Activated CD4-positive, CD25-positive, alpha-beta regulatory T cell treated with anti-CD3 and anti-CD28 coated beads, Interleukin-2, amount 50 U/mL, for 16 hours (primary cell): ENCODE results near the gene GOSR1.
"Not testable (repeated sequence)": the region's sequence is repeated elsewhere in the genome, so short reads cannot be mapped to it uniquely, and the experiment has no call there.

Experiments used
- DNase-seq: peaks from one replicate; pipeline ENCODE4 v3.0.0-alpha.2; 2020; ENCODE audit warnings: low read depth, low spot score

Gene GOSR1

GRCh38 chr17:30477083-30477773 lies at the start of gene GOSR1:
TSS of gene GOSR1 (plus strand) at chr17:30477408. CDS start at chr17:30477434, 26 bp downstream.
- DNase-seq = peak; percentile 85

DNA sequence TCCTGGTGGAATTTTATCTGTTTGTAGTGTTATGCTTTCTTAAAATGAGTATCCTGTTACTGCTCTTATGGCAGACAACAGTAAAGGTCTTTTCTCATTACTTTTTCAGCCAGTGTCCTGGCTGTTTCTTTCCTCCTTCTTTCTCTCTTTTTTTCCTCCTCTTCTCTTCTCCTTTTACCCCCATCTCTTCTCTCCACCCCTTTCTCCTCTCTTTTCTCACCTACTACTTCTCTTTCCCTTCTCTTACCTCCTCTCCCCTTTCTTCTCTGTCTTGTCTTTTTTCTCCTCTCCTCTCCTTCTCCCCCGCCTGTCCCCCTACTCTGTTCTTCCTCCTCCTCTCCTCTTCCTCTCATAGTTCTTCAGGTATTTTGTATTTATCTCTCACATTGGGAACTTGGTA lies 49.6 kb upstream of the GOSR1 start:
- no peak for DNase-seq

- no peak for DNase-seq
These were observed 48.1 kb upstream of the GOSR1 start for GRCh38 chr17:30429155-30429554.

DNA sequence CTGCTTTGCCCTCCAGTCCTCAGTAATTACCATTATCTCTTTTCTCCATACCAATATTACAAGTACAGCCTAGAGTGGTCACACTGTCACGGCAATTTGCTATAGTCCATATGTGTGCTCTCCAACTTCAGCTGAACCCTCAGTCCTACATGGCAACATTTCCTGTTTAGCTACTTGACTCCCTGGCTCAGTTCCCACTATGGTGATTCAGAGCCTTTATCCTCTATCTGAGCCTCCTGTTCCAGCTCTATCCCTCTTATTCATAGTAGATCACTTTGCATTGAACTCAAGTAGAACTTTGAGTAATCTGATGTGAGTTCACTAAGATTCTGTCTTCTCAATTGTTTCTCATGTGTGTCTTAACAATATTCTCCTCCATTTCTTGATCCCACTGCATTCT lies 43.7 kb upstream of the GOSR1 start:
- DNase-seq = no peak

- DNase-seq = no peak
These were observed 40.5 kb upstream of the GOSR1 start for GRCh38 chr17:30436729-30437128.

- no peak for DNase-seq
These were observed 33.5 kb upstream of the GOSR1 start for GRCh38 chr17:30443721-30444120.

- not testable (repeated sequence) for DNase-seq
These were observed 30.6 kb upstream of the GOSR1 start for GRCh38 chr17:30446640-30447039.

GRCh38 chr17:30449480-30449879 lies 27.7 kb upstream of the GOSR1 start:
- DNase-seq = no peak

- no peak for DNase-seq
These were observed 26.8 kb upstream of the GOSR1 start for GRCh38 chr17:30450125-30451027.

GRCh38 chr17:30454635-30455034 lies 22.6 kb upstream of the GOSR1 start:
- no peak for DNase-seq

DNA sequence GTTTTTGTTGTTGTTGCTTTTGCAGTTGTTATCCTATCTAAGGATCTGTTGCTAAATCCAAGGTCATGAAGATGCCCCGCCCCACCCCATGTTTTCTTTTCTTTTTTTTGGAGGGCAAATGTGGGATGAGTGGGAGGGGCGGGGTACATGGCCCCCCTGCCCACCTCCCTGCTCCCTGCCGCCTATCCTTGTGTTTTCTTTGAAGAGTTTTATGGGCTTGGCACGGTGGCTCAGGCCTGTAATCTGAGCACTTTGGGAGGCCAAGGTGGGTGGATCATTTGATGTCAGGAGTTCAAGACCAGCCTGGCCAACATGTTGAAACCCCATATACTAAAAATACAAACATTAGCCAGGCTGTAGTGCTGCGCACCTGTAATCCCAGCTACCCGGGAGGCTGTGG lies 18.8 kb upstream of the GOSR1 start:
- no peak for DNase-seq

DNA sequence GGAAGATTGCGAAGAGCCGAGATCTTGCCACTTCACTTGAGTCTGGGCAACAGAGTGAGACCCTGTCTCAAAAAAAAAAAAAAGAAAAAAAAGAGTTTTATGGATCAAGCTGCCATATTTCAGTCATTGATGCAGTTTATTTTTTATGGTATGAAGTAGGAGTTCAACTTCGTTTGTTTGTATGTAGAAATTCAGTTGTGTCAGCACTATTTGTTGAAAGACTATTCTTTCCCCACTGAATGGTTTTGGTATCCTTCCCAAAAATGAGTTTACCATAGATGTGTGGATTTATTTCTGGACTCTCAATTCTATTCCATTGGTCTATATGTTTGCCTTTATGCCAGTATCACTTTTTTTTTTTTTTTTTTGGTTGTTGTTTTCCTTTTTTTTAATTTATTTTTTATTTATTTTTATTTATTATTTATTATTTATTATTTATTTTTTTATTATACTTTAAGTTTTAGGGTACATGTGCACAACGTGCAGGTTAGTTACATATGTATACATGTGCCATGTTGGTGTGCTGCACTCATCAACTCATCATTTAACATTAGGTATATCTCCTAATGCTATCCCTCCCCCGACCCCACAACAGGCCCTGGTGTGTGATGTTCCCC lies 18.3 kb upstream of the GOSR1 start:
- DNase-seq = not testable (repeated sequence)

DNA sequence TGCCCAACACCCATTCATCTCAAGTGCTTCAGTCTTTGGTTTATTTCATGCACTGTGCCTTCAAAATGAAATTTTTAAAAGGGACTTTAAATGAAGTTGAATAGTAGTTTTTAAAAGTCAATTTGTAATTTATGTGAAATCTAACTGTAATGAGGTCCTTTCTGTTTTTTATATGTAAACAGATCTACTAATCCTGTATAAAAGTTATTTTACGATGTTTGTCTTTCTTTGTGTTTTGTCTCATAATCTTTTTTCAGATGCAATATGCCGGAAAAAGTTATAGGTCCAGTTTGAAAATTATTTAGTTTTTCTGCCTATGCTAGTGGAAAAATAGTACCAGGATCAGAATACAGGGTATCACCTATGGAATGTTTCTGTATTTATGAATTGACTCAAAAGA lies 8.7 kb upstream of the GOSR1 start:
- no peak for DNase-seq

DNA sequence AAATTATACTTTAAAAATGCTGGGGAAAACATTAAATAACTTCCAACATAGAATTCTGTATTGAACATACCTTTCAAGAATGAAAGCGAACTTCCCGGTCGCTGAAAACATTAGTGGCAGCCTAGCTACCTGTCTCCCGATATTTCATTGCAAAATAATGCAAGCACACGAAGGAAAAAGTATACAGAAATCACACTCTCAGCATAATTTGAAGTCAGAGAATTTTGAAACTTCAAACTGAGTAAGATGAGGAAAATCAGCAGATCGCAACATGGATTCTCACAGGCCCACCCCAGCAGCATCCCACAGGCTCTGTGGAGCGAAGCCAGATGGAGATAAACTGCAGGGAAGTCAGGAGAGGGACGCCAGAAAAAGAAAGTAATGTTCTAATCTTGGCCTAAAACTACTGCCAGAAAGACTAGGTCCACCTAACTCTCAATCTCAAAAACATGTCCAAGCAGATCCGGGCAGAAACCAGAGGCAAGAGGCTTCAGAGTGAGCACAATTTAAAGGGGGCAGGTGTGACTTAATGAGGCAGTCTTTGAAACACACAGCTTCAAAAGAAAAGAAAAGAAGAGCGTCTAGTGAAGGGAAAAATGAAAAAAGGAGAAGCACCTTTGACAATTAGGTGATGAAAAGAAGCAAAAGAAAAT lies 4.8 kb upstream of the GOSR1 start:
- no peak for DNase-seq

DNA sequence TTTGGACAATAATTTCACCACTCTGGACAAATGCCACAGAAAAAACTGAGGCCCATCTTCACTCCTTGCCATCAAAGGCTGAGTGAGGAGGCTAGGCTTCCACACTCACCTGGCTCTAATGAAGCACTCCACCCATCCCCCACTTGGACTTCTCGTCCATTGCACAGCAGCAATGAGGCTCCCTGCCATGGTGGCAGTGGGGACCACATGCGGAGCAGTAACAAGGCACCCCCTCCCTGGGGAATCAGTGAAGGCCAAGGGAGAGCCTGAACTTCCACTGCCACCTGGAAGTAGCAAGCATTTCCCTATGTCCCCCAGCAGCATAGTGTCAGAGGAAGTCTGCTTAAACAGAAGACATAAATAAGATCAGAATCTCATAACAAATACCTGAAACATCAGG lies 2.0 kb upstream of the GOSR1 start:
- DNase-seq = no peak

- DNase-seq = no peak
These were observed 504 bp upstream of the GOSR1 start for GRCh38 chr17:30476726-30477082.

DNA sequence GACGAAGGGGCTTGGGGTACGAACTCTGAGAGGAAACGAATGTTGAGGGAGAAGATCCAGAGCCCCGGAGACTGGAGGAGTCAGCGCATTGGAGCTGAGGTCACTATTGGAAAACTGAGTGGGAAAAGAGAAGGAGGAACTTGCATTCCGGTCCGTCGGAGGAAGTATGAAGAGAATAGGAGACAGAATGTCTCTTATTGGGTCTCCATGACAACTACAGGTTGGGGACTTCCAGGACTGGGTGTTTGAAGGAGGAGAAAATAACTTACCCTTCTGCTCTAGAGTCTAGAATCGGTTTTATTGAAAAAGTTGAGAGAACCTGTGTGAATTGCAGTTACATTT lies 537 bp downstream of the GOSR1 start:
- no peak for DNase-seq

GRCh38 chr17:30482555-30482954 lies 5.3 kb downstream of the GOSR1 start:
- no peak for DNase-seq

- no peak for DNase-seq
These were observed 6.0 kb downstream of the GOSR1 start for GRCh38 chr17:30483159-30483558.

- DNase-seq = no peak
These were observed 16.6 kb downstream of the GOSR1 start for GRCh38 chr17:30493780-30494179.

DNA sequence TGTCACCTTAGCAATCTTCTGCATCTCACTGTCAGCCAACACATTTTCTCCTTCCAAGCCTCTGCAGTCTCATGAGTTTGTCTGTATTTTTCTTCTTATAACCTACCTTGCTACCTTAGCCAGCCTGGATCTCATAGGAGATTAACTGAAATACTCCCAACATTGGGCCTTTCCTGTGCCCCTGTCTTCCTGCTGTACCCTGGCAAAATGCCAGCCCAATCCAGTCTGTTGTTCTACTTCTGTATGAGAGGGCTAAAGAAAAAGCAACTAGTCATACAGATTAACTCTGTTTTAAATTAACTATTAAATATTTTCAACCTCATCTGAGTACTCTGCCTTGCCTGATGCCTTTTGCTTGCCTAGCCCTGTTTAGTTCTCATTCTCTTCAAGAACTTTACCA lies 18.4 kb downstream of the GOSR1 start:
- DNase-seq = no peak

DNA sequence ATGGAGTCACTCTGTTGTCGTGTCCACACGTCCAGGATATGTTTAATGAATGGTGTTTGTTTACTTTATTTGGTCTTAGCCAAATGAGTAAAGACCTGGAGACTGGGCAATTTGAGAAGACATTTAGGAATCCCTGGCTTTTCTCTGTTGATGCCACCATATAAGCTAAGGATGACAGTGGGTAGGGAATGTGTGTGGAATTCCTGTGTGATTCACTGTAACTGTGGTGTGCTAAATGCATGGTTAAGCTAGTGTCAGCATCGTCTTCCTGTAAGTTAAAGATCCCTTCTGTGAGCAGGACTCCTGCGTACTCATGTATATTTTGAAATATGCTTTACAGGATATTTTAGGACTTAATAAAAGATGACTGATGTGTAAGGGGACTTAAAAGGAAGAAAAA lies 26.4 kb downstream of the GOSR1 start:
- DNase-seq = no peak
